B cell (primary cell): ENCODE data around the gene TTC39C. TPM values are rescaled to one million over a fixed set of nuclear protein-coding genes. Genes with fewer than 3 reads are reported as not detected.

Experiments used
- ATAC-seq: fragments of 200-7000 bp; cut with Tn5 transposase; one replicate; pipeline ENCODE4 v1.10.0; 2021; ENCODE audit warnings: low read depth, mild to moderate bottlenecking, moderate number of reproducible peaks, moderate library complexity
- CTCF ChIA-PET: fragments of 350-600 bp; sonication (Branson Sonifier 250); formaldehyde crosslinking; loops from one replicate; lab custom pipeline; 2021; ENCODE audit warnings: antibody characterized with exemption, inconsistent platforms; lab: Charles Lee
- POLR2A ChIA-PET: fragments of 350-600 bp; sonication (Branson Sonifier 250); formaldehyde crosslinking; loops from one replicate; lab custom pipeline; 2021; ENCODE audit warnings: antibody characterized with exemption; lab: Charles Lee
- DNase-seq: peaks from one replicate; pipeline ENCODE4 v3.0.0; 2013
- H2AFZ ChIP-seq: 2 replicates; pipeline ENCODE4 v1.6.1; 2012; ENCODE audit warnings: mild to moderate bottlenecking, low read depth, low read length; ENCODE audit not compliant: insufficient read depth, poor library complexity, severe bottlenecking
- H3K27ac ChIP-seq, 2 donors: 1 replicate in 1 of 2; 2 replicates in 1 of 2; pipeline ENCODE4 v1.5.1; 2012 to 2013; ENCODE audit warnings: low read length in 2 of 2, mild to moderate bottlenecking in 2 of 2, moderate library complexity in 1 of 2
- H3K27me3 ChIP-seq, 4 experiments: fragments of 200-600 bp in 1 of 4; sonication (generic) in 1 of 4; replicated peaks in 1 of 4; 1 replicate in 2 of 4; 2 replicates in 2 of 4; pipeline versions ENCODE4 v1.6.1 to v1.7.0; 2013 to 2016; ENCODE audit warnings: low read length in 3 of 4, mild to moderate bottlenecking in 2 of 4, mixed read lengths in 1 of 4, moderate library complexity in 1 of 4; ENCODE audit not compliant: insufficient read depth in 4 of 4, control insufficient read depth in 3 of 4; ENCODE audit errors: control extremely low read depth in 1 of 4
- H3K36me3 ChIP-seq, 2 experiments: replicated peaks in 1 of 2; 1 replicate in 1 of 2; 2 replicates in 1 of 2; pipeline versions ENCODE4 v1.6.1 to v1.7.1; 2013; ENCODE audit warnings: low read length in 1 of 2; ENCODE audit not compliant: insufficient read depth in 2 of 2, control insufficient read depth in 1 of 2; ENCODE audit errors: control extremely low read depth in 1 of 2, extremely low read depth in 1 of 2
- H3K4me1 ChIP-seq, 2 donors: fragments of 200-600 bp in 1 of 2; sonication (generic) in 1 of 2; 1 replicate in 1 of 2; 2 replicates in 1 of 2; pipeline versions ENCODE4 v1.5.1 to v1.6.1; 2013 to 2017; ENCODE audit warnings: low read length in 2 of 2; ENCODE audit not compliant: control insufficient read depth in 2 of 2, insufficient read depth in 2 of 2
- H3K4me2 ChIP-seq: replicated peaks from 2 replicates; pipeline ENCODE3; 2012; ENCODE audit warnings: mild to moderate bottlenecking, low read depth, low read length; ENCODE audit not compliant: poor library complexity, severe bottlenecking
- H3K4me3 ChIP-seq, 5 experiments: fragments of 200-600 bp in 1 of 5; sonication (generic) in 1 of 5; 1 replicate in 3 of 5; 2 replicates in 2 of 5; pipeline versions ENCODE4 v1.5.1 to v1.7.0; 2011 to 2016; ENCODE audit warnings: low read length in 4 of 5, mild to moderate bottlenecking in 4 of 5, low read depth in 2 of 5, control low read depth in 1 of 5, moderate library complexity in 1 of 5; ENCODE audit not compliant: insufficient read depth in 1 of 5; ENCODE audit errors: control extremely low read depth in 1 of 5, extremely low read depth in 1 of 5
- H3K79me2 ChIP-seq: fragments of 200-600 bp; sonication (generic); one replicate; pipeline ENCODE4 v1.6.0; 2016; ENCODE audit warnings: low read length; ENCODE audit not compliant: control insufficient read depth, insufficient read depth
- H3K9ac ChIP-seq: fragments of 200-600 bp; sonication (generic); 2 replicates; pipeline ENCODE4 v1.6.1; 2017; ENCODE audit warnings: mild to moderate bottlenecking, low read length, moderate library complexity
- H3K9me3 ChIP-seq, 3 donors: one replicate each; pipeline versions ENCODE4 v1.6.1 to v1.7.1; 2013; ENCODE audit warnings: low read length in 2 of 3; ENCODE audit not compliant: control insufficient read depth in 2 of 3, insufficient read depth in 1 of 3; ENCODE audit errors: control extremely low read depth in 1 of 3
- H4K20me1 ChIP-seq: 2 replicates; pipeline ENCODE4 v1.6.0; 2012; ENCODE audit warnings: mild to moderate bottlenecking, low read length; ENCODE audit not compliant: insufficient read depth, control insufficient read depth, poor library complexity, severe bottlenecking
- H3K27ac Mint-ChIP-seq: one replicate; pipeline ENCODE4 v1.8.0; 2021; ENCODE audit warnings: mixed read lengths
- H3K27me3 Mint-ChIP-seq: one replicate; pipeline ENCODE4 v1.8.0; 2021; ENCODE audit warnings: mixed read lengths
- H3K4me1 Mint-ChIP-seq: one replicate; pipeline ENCODE4 v1.8.0; 2021; ENCODE audit warnings: mixed read lengths
- H3K4me3 Mint-ChIP-seq: one replicate; pipeline ENCODE4 v1.8.0; 2021; ENCODE audit warnings: mixed read lengths
- H3K9me3 Mint-ChIP-seq: one replicate; pipeline ENCODE4 v1.8.0; 2022; ENCODE audit warnings: mixed read lengths; ENCODE audit not compliant: insufficient read depth
- CTCF ChIP-seq: fragments of 200-600 bp; IDR thresholded peaks from one replicate; pipeline ENCODE4 v1.8.0; 2022; ENCODE audit warnings: antibody characterized with exemption, mild to moderate bottlenecking
- EZH2 ChIP-seq: IDR thresholded peaks from 2 replicates; pipeline ENCODE4 v1.6.1; 2012; ENCODE audit warnings: borderline replicate concordance, low read depth, mild to moderate bottlenecking, moderate library complexity, low read length; ENCODE audit not compliant: insufficient read depth, poor library complexity, severe bottlenecking
- WGBS: methylation state at CpG from one replicate; pipeline ENCODE4 v1.1.5; 2013; ENCODE audit warnings: missing lambda C conversion rate; ENCODE audit not compliant: insufficient coverage; 5-methylcytosine and 5-hydroxymethylcytosine counted together
- intact Hi-C: fragments of 100-400 bp; cut with micrococcal nuclease; formaldehyde crosslinking; loops from one replicate; pipeline ENCODE4 v1.10.0; 2022
- polyA plus RNA-seq: library from polyadenylated mRNA; depleted of rRNA; stranded (reverse); fragments of >200 nt; gene quantifications from 2 replicates; pipeline ENCODE4 v1.2.3, GENCODE V29; 2012
- total RNA-seq, 2 donors: library from RNA; stranded (reverse); fragments of 120-200 nt in 1 of 2; gene quantifications; 1 replicate in 1 of 2; 2 replicates in 1 of 2; pipeline versions ENCODE4 v1.2.3 to v1.2.4, GENCODE V29; 2013 to 2022

Gene TTC39C
- total and polyA plus RNA-seq, 2 donors (not counting 1 experiment from before 2014, with no cell fraction given): 22.3 to 44.3 TPM

GRCh38 chr18:24104486-24104885, 89.9 kb downstream of the TTC39C start:
- H3K9ac ChIP-seq: no peak overlapping the region
- H3K27me3 ChIP-seq: no peaks in the 10 kb centered on the region
- Mint-ChIP-seq H3K27me3 (no peaks in the 10 kb centered on the region), H3K4me3 (no peak overlapping the region), H3K9me3 (no peaks in the 10 kb centered on the region), H3K4me1 (peaks cover 3% of the 10 kb centered on the region), H3K27ac (no peak overlapping the region)
- H3K79me2 ChIP-seq: peaks cover 4% of the 10 kb centered on the region
- 78% methylated on average over 3 of the region's 4 CpGs for WGBS
- no peak for DNase-seq
- peaks cover 2 to 20% of the 10 kb centered on the region in 2 experiments for H3K36me3 ChIP-seq
- POLR2A ChIA-PET: interaction anchor here (0.7 kb wide), 1 partner anchor 61 kb away, joined by 3 read pairs; no protein-coding TSS in a partner anchor
- CTCF ChIA-PET: no interaction called here
- intact Hi-C loops: no loop called here
- no peak overlapping the region for H3K4me3 ChIP-seq
- no peaks in the 10 kb centered on the region for H3K9me3 ChIP-seq
- no peaks in the 10 kb centered on the region for H3K4me1 ChIP-seq
- H4K20me1 ChIP-seq: no peaks in the 10 kb centered on the region
- H3K4me2 ChIP-seq: no peak overlapping the region
- no peak for ATAC-seq
- TF ChIP-seq CTCF (no peak), EZH2 (no peak)
- H3K27ac ChIP-seq: no peak overlapping the region
- H2AFZ ChIP-seq: no peak overlapping the region

- ChIA-PET POLR2A (no interaction called here), CTCF (interaction anchor here (0.6 kb wide), 1 partner anchor 189 kb away, joined by 3 read pairs; no protein-coding TSS in a partner anchor)
- Mint-ChIP-seq H3K9me3 (no peaks in the 10 kb centered on the region), H3K4me3 (no peak overlapping the region), H3K27me3 (no peaks in the 10 kb centered on the region), H3K27ac (no peak overlapping the region), H3K4me1 (peaks cover 3% of the 10 kb centered on the region)
- H3K4me1 ChIP-seq: no peaks in the 10 kb centered on the region
- TF ChIP-seq EZH2 (no peak), CTCF (no peak)
- H3K27me3 ChIP-seq: no peaks in the 10 kb centered on the region
- DNase-seq (no peak), ATAC-seq (no peak)
- no peak overlapping the region for H2AFZ ChIP-seq
- no CpG with 5 or more reads among the region's 1 CpG for WGBS
- no peak overlapping the region for H3K4me3 ChIP-seq
- intact Hi-C loops: no loop called here
- no peak overlapping the region for H3K9ac ChIP-seq
- H3K4me2 ChIP-seq: no peak overlapping the region
- H3K27ac ChIP-seq: no peak overlapping the region
- H3K9me3 ChIP-seq: no peaks in the 10 kb centered on the region
- peaks cover 2 to 15% of the 10 kb centered on the region in 2 experiments for H3K36me3 ChIP-seq
- no peaks in the 10 kb centered on the region for H4K20me1 ChIP-seq
- no peaks in the 10 kb centered on the region for H3K79me2 ChIP-seq
These were observed 94.1 kb downstream of the TTC39C start for GRCh38 chr18:24108641-24109040.
